ENCODE data around the gene JOSD1. TPM values are rescaled to one million over a fixed set of nuclear protein-coding genes. Genes with fewer than 3 reads are reported as not detected.

JOSD1 gene
- total RNA-seq, 1 donor from 2014 or later: 80.3 TPM

DNA sequence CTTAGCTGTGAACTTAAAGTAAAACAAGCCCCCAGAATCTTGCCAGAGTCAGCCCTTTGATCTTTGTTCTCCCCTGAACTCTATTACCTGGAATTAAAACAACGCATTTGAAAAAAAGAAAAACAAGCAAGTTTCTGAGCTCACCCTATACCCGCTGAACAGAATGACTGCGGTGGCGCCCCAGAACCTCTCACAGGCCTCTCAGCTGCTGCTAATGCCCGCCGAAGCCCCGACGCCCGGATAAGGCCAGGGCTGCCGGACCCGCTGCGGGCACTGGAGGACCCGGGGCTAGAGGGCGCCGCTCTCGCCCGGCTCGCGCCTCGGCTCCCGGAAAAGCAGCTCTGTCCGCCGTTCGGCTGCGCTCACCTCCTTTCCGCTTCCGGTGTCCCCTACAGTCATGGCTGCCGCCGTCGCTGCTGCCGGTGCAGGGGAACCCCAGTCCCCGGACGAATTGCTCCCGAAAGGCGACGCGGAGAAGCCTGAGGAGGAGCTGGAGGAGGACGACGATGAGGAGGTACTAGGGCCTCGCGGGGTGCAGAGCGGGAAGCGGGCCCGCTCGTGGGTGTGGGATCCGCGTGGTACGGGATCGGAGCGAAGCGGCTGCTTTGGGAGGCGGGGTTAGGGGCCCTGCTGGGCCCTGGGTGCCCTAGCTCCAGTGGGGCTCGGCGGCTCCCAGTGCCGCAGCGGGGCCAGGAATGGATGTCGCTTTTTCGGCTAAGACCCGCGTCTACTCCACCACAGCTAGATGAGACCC lies 19.0 kb downstream of the JOSD1 start, which contains the start of gene TOMM22:
TSS of gene TOMM22 (plus strand) at position 376 of the 754 bp plus-strand sequence. CDS start at position 398, 22 bp downstream.
- Mint-ChIP-seq H3K9me3 (ENCODE audit: low read depth) (no peaks in the 10 kb centered on the region), H3K27me3 (ENCODE audit: low read depth) (no peaks in the 10 kb centered on the region), H3K4me1 (ENCODE audit: low read depth) (peaks cover 25% of the 10 kb centered on the region), H3K27ac (ENCODE audit: unreplicated experiment) (peak within 1 kb of the TSS; percentile 98), H3K4me3 (ENCODE audit: unreplicated experiment) (peak within 1 kb of the TSS; percentile 99), H3K36me3 (ENCODE audit: low read depth) (peaks cover 6% of the 10 kb centered on the region)
- TF ChIP-seq, protein P1, sequence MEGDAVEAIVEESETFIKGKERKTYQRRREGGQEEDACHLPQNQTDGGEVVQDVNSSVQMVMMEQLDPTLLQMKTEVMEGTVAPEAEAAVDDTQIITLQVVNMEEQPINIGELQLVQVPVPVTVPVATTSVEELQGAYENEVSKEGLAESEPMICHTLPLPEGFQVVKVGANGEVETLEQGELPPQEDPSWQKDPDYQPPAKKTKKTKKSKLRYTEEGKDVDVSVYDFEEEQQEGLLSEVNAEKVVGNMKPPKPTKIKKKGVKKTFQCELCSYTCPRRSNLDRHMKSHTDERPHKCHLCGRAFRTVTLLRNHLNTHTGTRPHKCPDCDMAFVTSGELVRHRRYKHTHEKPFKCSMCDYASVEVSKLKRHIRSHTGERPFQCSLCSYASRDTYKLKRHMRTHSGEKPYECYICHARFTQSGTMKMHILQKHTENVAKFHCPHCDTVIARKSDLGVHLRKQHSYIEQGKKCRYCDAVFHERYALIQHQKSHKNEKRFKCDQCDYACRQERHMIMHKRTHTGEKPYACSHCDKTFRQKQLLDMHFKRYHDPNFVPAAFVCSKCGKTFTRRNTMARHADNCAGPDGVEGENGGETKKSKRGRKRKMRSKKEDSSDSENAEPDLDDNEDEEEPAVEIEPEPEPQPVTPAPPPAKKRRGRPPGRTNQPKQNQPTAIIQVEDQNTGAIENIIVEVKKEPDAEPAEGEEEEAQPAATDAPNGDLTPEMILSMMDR (IDR thresholded peaks at IDR 0.05): peak; percentile 82
- DNase-seq (ENCODE audit: low spot score): peak; percentile 96

- no peak for DNase-seq (ENCODE audit: low spot score)
- Mint-ChIP-seq H3K27ac (ENCODE audit: unreplicated experiment) (no peak overlapping the region), H3K9me3 (ENCODE audit: low read depth) (no peaks in the 10 kb centered on the region), H3K4me3 (ENCODE audit: unreplicated experiment) (no peak overlapping the region), H3K27me3 (ENCODE audit: low read depth) (no peaks in the 10 kb centered on the region), H3K4me1 (ENCODE audit: low read depth) (no peaks in the 10 kb centered on the region), H3K36me3 (ENCODE audit: low read depth) (peaks cover 16% of the 10 kb centered on the region)
- TF ChIP-seq, protein P1 (IDR thresholded peaks at IDR 0.05): no peak
Measured at GRCh38 chr22:38675833-38676232, 24.9 kb downstream of the JOSD1 start.

GRCh38 chr22:38674888-38675287 lies 25.9 kb downstream of the JOSD1 start:
- Mint-ChIP-seq H3K4me3 (ENCODE audit: unreplicated experiment) (no peak overlapping the region), H3K27ac (ENCODE audit: unreplicated experiment) (no peak overlapping the region), H3K9me3 (ENCODE audit: low read depth) (no peaks in the 10 kb centered on the region), H3K36me3 (ENCODE audit: low read depth) (peaks cover 18% of the 10 kb centered on the region), H3K27me3 (ENCODE audit: low read depth) (no peaks in the 10 kb centered on the region), H3K4me1 (ENCODE audit: low read depth) (no peaks in the 10 kb centered on the region)
- no peak for DNase-seq (ENCODE audit: low spot score)
- TF ChIP-seq, protein P1 (IDR thresholded peaks at IDR 0.05): no peak

- Mint-ChIP-seq H3K27ac (ENCODE audit: unreplicated experiment) (peak overlapping the region; percentile 99), H3K4me3 (ENCODE audit: unreplicated experiment) (peak overlapping the region; percentile 87), H3K9me3 (ENCODE audit: low read depth) (no peaks in the 10 kb centered on the region), H3K4me1 (ENCODE audit: low read depth) (peaks cover 14% of the 10 kb centered on the region), H3K27me3 (ENCODE audit: low read depth) (no peaks in the 10 kb centered on the region), H3K36me3 (ENCODE audit: low read depth) (no peaks in the 10 kb centered on the region)
- TF ChIP-seq, protein P1 (IDR thresholded peaks at IDR 0.05): no peak
- DNase-seq (ENCODE audit: low spot score): no peak
Measured at GRCh38 chr22:38657045-38657909, 43.5 kb downstream of the JOSD1 start.
